DND-41 (cell line): ENCODE data around the gene LRP1.

Experiments
- EZH2 ChIP-seq: IDR thresholded peaks from 3 replicates; pipeline ENCODE4 v1.6.1; 2012; ENCODE audit warnings: borderline replicate concordance, low read depth, mild to moderate bottlenecking, moderate library complexity, low read length, inconsistent platforms; ENCODE audit not compliant: severe bottlenecking
- TF ChIP-seq, protein P1 (sequence below): IDR thresholded peaks from 2 replicates; pipeline ENCODE4 v1.5.1; 2012; ENCODE audit warnings: borderline replicate concordance, low read length, moderate library complexity, mild to moderate bottlenecking; ENCODE audit not compliant: poor library complexity, severe bottlenecking; ENCODE audit errors: extremely low read depth

- TF ChIP-seq, protein P1, sequence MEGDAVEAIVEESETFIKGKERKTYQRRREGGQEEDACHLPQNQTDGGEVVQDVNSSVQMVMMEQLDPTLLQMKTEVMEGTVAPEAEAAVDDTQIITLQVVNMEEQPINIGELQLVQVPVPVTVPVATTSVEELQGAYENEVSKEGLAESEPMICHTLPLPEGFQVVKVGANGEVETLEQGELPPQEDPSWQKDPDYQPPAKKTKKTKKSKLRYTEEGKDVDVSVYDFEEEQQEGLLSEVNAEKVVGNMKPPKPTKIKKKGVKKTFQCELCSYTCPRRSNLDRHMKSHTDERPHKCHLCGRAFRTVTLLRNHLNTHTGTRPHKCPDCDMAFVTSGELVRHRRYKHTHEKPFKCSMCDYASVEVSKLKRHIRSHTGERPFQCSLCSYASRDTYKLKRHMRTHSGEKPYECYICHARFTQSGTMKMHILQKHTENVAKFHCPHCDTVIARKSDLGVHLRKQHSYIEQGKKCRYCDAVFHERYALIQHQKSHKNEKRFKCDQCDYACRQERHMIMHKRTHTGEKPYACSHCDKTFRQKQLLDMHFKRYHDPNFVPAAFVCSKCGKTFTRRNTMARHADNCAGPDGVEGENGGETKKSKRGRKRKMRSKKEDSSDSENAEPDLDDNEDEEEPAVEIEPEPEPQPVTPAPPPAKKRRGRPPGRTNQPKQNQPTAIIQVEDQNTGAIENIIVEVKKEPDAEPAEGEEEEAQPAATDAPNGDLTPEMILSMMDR: no peak
- TF ChIP-seq EZH2: no peak
Measured at GRCh38 chr12:57111031-57111734, 17.1 kb upstream of the LRP1 start, which contains the start of gene STAT6.
